GM12878 (cell line): Measurements from ENCODE around the gene BSN. TPM values are rescaled to one million over a fixed set of nuclear protein-coding genes. Genes with fewer than 3 reads are reported as not detected.

Source experiments
- ATAC-seq: fragments of 200-7000 bp; cut with Tn5 transposase; 3 replicates; pipeline ENCODE4 v1.9.1; 2020; ENCODE audit warnings: mild to moderate bottlenecking, moderate library complexity
- BruUV-seq: library from RNA; stranded (reverse); fragments of 400-500 nt; replicated peaks from 2 replicates; lab custom pipeline; 2021; lab: Mats Ljungman, UMichigan
- CTCF ChIA-PET: fragments of 300-600 bp; sonication (Branson Sonifier 250); formaldehyde crosslinking; extraction: SDS; loops from one replicate; lab custom pipeline; 2021; ENCODE audit warnings: inconsistent platforms; lab: Yijun Ruan, JAX
- POLR2A ChIA-PET: fragments of 350-600 bp; formaldehyde crosslinking; extraction: SDS; loops from one replicate; lab custom pipeline; 2021; ENCODE audit warnings: inconsistent platforms; lab: Charles Lee
- RAD21 ChIA-PET: fragments of 300-600 bp; sonication (Branson Sonifier 250); formaldehyde crosslinking; loops from one replicate; lab custom pipeline; 2023; ENCODE audit warnings: antibody characterized with exemption; ENCODE audit not compliant: unreplicated experiment; lab: Charles Lee
- SMC1A ChIA-PET: fragments of 300-600 bp; sonication (Branson Sonifier 250); formaldehyde crosslinking; loops from one replicate; lab custom pipeline; 2023; ENCODE audit not compliant: unreplicated experiment, uncharacterized antibody; lab: Charles Lee
- DNase-seq: peaks from one replicate; pipeline ENCODE4 v3.0.0-alpha.2; 2011; ENCODE audit warnings: low read depth, low spot score
- FAIRE-seq: peaks from 3 replicates; lab custom pipeline; 2011; peaks lifted over from hg19 to GRCh38; lab: Jason Lieb, UNC
- H2AFZ ChIP-seq: 2 replicates; pipeline ENCODE4 v1.6.0; 2011; ENCODE audit warnings: low read depth, low read length, control low read depth; ENCODE audit not compliant: control insufficient read depth
- H3K27ac ChIP-seq: 2 replicates; pipeline ENCODE4 v1.5.1; 2011; ENCODE audit warnings: control low read depth; ENCODE audit not compliant: control insufficient read depth, insufficient read depth
- H3K27me3 ChIP-seq, 2 experiments: replicated peaks in 1 of 2; 2 replicates each; pipeline versions ENCODE4 v1.6.0 to v1.6.1; 2011; ENCODE audit warnings: low read length in 1 of 2; ENCODE audit not compliant: control insufficient read depth in 2 of 2, insufficient read depth in 2 of 2
- H3K36me3 ChIP-seq, 2 experiments: 2 replicates each; pipeline ENCODE4 v1.5.1; 2011; ENCODE audit warnings: low read length in 1 of 2; ENCODE audit not compliant: control insufficient read depth in 2 of 2, insufficient read depth in 2 of 2
- H3K4me1 ChIP-seq: 2 replicates; pipeline ENCODE4 v1.6.1; 2011; ENCODE audit warnings: mild to moderate bottlenecking, low read length, moderate library complexity, mixed read lengths; ENCODE audit not compliant: control insufficient read depth, insufficient read depth
- H3K4me2 ChIP-seq: 2 replicates; pipeline ENCODE4 v1.6.0; 2011; ENCODE audit warnings: control low read depth; ENCODE audit not compliant: control insufficient read depth, insufficient read depth
- H3K4me3 ChIP-seq: fragments of 200-600 bp; sonication (generic); 2 replicates; pipeline ENCODE4 v1.5.1; 2016
- H3K79me2 ChIP-seq: 2 replicates; pipeline ENCODE4 v1.6.0; 2011; ENCODE audit warnings: low read length; ENCODE audit not compliant: control insufficient read depth, insufficient read depth
- H3K9ac ChIP-seq: 2 replicates; pipeline ENCODE4 v1.8.0; 2011; ENCODE audit warnings: low read length, control low read depth, mixed read lengths; ENCODE audit not compliant: control insufficient read depth, insufficient read depth
- H3K9me3 ChIP-seq: replicated peaks from 3 replicates; pipeline ENCODE4 v1.5.1; 2011; ENCODE audit warnings: mild to moderate bottlenecking, low read length; ENCODE audit not compliant: control insufficient read depth, insufficient read depth
- H4K20me1 ChIP-seq: 2 replicates; pipeline ENCODE4 v1.6.0; 2011; ENCODE audit not compliant: control insufficient read depth, insufficient read depth
- CHD4 ChIP-seq: fragments of 200-600 bp; sonication (generic); IDR thresholded peaks from 2 replicates; pipeline ENCODE4 v1.6.1; 2016; ENCODE audit warnings: mild to moderate bottlenecking
- EGR1 ChIP-seq, 2 experiments: IDR thresholded peaks; 1 replicate in 1 of 2; 2 replicates in 1 of 2; pipeline ENCODE4 v1.6.1; 2011 to 2012; ENCODE audit warnings: low read depth in 2 of 2, low read length in 2 of 2, borderline replicate concordance in 1 of 2, mild to moderate bottlenecking in 1 of 2, moderate library complexity in 1 of 2
- HCFC1 ChIP-seq: fragments of 150-350 bp; IDR thresholded peaks from 2 replicates; pipeline ENCODE4 v1.6.1; 2014; ENCODE audit warnings: low read length
- PAX5 ChIP-seq: IDR thresholded peaks from 2 replicates; pipeline ENCODE4 v1.6.1; 2011; ENCODE audit warnings: low read depth, low read length, borderline replicate concordance
- PAX8 ChIP-seq: fragments of 450-650 bp; IDR thresholded peaks from 2 replicates; pipeline ENCODE4 v1.6.1; 2017; ENCODE audit warnings: mild to moderate bottlenecking, moderate library complexity
- POLR2A ChIP-seq: IDR thresholded peaks from 2 replicates; pipeline ENCODE4 v1.6.1; 2011; ENCODE audit warnings: low read depth, mild to moderate bottlenecking, low read length
- SMAD1 ChIP-seq: fragments of 450-650 bp; IDR thresholded peaks from 2 replicates; pipeline ENCODE4 v1.6.1; 2018; ENCODE audit warnings: mild to moderate bottlenecking, low read depth; ENCODE audit not compliant: partially characterized antibody
- SUPT20H ChIP-seq: IDR thresholded peaks from 2 replicates; pipeline ENCODE4 v1.6.1; 2011; ENCODE audit warnings: low read depth, mild to moderate bottlenecking, low read length, moderate library complexity, borderline replicate concordance; ENCODE audit not compliant: control insufficient read depth
- TCF3 ChIP-seq: IDR thresholded peaks from 2 replicates; pipeline ENCODE4 v1.6.1; 2012; ENCODE audit warnings: low read depth, mild to moderate bottlenecking, low read length, borderline replicate concordance; ENCODE audit not compliant: insufficient read depth
- whole genome bisulfite sequencing: methylation state at CpG from one replicate; pipeline ENCODE4 v1.1.6; 2016; ENCODE audit warnings: low lambda C conversion rate; ENCODE audit not compliant: insufficient replicate concordance, insufficient coverage; ENCODE audit errors: missing lambda C conversion rate; 5-methylcytosine and 5-hydroxymethylcytosine counted together
- in situ Hi-C: fragments of 300-500 bp; cut with MboI; formaldehyde crosslinking; loops from 9 replicates; pipeline ENCODE4 v1.14.3; 2018; ENCODE audit warnings: mixed read lengths
- intact Hi-C: fragments of 100-400 bp; cut with micrococcal nuclease; formaldehyde crosslinking; loops from one replicate; pipeline ENCODE4 v1.14.2; 2022; ENCODE audit not compliant: unreplicated experiment
- polyA plus RNA-seq, 11 experiments: library from polyadenylated mRNA; depleted of rRNA in 4 of 11; unstranded in 6 of 11; stranded (reverse) in 5 of 11; fragments of >200 nt; fragmentation: Nextera tagmentation in 4 of 11; fragmentation: Illumina TruSeq in 1 of 11; extraction: Ambion mirVana in 4 of 11; extraction: Trizol in 1 of 11; gene quantifications; 1 replicate in 1 of 11; 2 replicates in 10 of 11; pipeline versions ENCODE4 v1.2.1 to v1.2.3, GENCODE V29; 2011 to 2016; ENCODE audit warnings: inconsistent platforms in 2 of 11, missing spikeins in 2 of 11, low read depth in 1 of 11
- total RNA-seq, 4 experiments: library from RNA; depleted of rRNA in 3 of 4; stranded (reverse); fragments of >200 nt in 3 of 4; fragmentation: Illumina TruSeq in 1 of 4; extraction: Trizol in 1 of 4; gene quantifications; 2 replicates each; pipeline versions ENCODE4 v1.2.1 to v1.2.3, GENCODE V29; 2013 to 2021
- TF ChIP-seq, protein P1 (sequence below): fragments of 450-650 bp; IDR thresholded peaks from 2 replicates; pipeline ENCODE4 v1.6.1; 2017; ENCODE audit warnings: borderline replicate concordance
- TF ChIP-seq, protein P2 (sequence below): fragments of 450-650 bp; IDR thresholded peaks from 2 replicates; pipeline ENCODE4 v1.6.1; 2016; ENCODE audit warnings: mild to moderate bottlenecking, moderate library complexity, borderline replicate concordance
- TF ChIP-seq, protein P3 (sequence below): fragments of 450-650 bp; conservative IDR thresholded peaks from 2 replicates; pipeline ENCODE4 v1.6.1; 2017; ENCODE audit warnings: mild to moderate bottlenecking, moderate library complexity
- TF ChIP-seq, protein P4 (sequence below): fragments of 450-650 bp; IDR thresholded peaks from 2 replicates; pipeline ENCODE4 v1.6.1; 2016; ENCODE audit warnings: mild to moderate bottlenecking

The BSN gene
- total and polyA plus RNA-seq, 10 of the 15 experiments (the other 5 are each of a cell fraction or from before 2014, with no cell fraction given) = under 0.01 to 0.19 (median 0.05) TPM; not detected in 1

DNA sequence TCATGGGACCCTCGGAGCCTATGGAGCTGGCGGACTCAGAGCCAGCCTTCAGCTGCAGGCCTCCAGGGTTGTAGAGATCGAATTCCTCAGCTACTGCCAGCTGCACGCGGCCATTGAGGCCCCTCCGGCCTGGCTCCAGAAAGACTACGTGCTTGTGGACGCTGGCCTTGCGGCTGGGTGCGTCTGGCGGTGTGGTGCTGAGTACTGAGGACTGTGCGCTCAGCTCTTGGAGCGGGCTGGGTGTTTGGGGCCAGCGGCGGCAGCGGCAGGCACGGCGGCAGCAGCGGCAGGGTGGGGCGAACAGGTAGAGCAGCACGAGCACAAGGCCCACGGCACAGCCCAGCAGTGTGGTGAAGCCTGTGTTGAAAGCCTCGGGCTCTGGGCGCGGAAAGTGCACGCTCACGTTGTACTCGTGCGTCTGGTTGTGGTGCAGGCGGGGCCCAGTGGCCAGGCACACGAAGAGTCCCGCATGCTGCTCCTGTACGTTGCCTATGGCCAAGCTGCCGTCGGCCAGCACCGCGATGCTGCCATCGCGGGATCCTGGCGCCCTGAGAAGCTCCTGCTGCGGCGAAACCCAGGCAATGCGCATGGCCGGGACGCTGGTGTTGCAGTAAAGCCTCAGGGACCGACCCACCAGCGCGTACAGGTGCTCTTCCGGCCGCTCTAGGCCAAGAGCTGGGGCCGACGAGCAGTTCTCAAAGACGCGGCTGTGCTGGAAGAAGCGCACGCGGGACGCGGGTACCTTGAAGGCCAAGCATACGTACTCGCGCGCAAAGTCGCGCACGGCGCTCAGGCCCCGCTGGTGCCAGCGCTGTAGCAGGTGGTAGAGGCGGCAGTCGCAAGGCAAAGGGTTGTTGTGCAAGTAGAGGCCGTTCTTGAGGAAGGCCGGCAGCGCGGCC is 163.9 kb downstream of the BSN start:
- H3K9me3 ChIP-seq = no peaks in the 10 kb centered on the region; the same call in 2 of the 3 replicates
- H3K4me1 ChIP-seq = peaks cover 14% of the 10 kb centered on the region
- H3K27ac ChIP-seq = no peak overlapping the region
- no peaks in the 10 kb centered on the region for H3K27me3 ChIP-seq
- ChIA-PET CTCF (interaction anchor here (0.9 to 1.6 kb wide), 3 partner anchors 81 to 178 kb away, joined by 3 to 5 read pairs (median 4); partner anchors contain the start of gene CDHR4), RAD21 (no interaction called here), POLR2A (interaction anchor here (0.5 kb wide), 1 partner anchor 591 kb away, joined by 5 read pairs; no protein-coding TSS in a partner anchor), SMC1A (no interaction called here)
- intact Hi-C loops (no loop called here), in situ Hi-C loops (no loop called here)
- no peak for DNase-seq
- 95% methylated on average over 75 of the region's 75 CpGs for WGBS
- H2AFZ ChIP-seq = no peak overlapping the region
- H3K79me2 ChIP-seq = peaks cover 12% of the 10 kb centered on the region
- H4K20me1 ChIP-seq = no peaks in the 10 kb centered on the region
- peak overlapping the region; percentile 95; the same call in 1 of the 2 replicates for H3K4me2 ChIP-seq
- H3K4me3 ChIP-seq = no peak overlapping the region
- H3K9ac ChIP-seq = no peak overlapping the region
- H3K36me3 ChIP-seq = peaks cover 3 to 9% of the 10 kb centered on the region in 2 experiments; a peak in 3 of 4 replicates
- no peak for ATAC-seq
- no peak for FAIRE-seq
- no TSS peak for BruUV-seq
- no peak for TF ChIP-seq CHD4
- TF ChIP-seq, protein P1, sequence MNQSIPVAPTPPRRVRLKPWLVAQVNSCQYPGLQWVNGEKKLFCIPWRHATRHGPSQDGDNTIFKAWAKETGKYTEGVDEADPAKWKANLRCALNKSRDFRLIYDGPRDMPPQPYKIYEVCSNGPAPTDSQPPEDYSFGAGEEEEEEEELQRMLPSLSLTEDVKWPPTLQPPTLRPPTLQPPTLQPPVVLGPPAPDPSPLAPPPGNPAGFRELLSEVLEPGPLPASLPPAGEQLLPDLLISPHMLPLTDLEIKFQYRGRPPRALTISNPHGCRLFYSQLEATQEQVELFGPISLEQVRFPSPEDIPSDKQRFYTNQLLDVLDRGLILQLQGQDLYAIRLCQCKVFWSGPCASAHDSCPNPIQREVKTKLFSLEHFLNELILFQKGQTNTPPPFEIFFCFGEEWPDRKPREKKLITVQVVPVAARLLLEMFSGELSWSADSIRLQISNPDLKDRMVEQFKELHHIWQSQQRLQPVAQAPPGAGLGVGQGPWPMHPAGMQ = no peak
- TF ChIP-seq HCFC1 = no peak
- TF ChIP-seq PAX5 = 0 out of 2 replicates have a peak, but pooled peaks have one; percentile 12
- TF ChIP-seq, protein P2, sequence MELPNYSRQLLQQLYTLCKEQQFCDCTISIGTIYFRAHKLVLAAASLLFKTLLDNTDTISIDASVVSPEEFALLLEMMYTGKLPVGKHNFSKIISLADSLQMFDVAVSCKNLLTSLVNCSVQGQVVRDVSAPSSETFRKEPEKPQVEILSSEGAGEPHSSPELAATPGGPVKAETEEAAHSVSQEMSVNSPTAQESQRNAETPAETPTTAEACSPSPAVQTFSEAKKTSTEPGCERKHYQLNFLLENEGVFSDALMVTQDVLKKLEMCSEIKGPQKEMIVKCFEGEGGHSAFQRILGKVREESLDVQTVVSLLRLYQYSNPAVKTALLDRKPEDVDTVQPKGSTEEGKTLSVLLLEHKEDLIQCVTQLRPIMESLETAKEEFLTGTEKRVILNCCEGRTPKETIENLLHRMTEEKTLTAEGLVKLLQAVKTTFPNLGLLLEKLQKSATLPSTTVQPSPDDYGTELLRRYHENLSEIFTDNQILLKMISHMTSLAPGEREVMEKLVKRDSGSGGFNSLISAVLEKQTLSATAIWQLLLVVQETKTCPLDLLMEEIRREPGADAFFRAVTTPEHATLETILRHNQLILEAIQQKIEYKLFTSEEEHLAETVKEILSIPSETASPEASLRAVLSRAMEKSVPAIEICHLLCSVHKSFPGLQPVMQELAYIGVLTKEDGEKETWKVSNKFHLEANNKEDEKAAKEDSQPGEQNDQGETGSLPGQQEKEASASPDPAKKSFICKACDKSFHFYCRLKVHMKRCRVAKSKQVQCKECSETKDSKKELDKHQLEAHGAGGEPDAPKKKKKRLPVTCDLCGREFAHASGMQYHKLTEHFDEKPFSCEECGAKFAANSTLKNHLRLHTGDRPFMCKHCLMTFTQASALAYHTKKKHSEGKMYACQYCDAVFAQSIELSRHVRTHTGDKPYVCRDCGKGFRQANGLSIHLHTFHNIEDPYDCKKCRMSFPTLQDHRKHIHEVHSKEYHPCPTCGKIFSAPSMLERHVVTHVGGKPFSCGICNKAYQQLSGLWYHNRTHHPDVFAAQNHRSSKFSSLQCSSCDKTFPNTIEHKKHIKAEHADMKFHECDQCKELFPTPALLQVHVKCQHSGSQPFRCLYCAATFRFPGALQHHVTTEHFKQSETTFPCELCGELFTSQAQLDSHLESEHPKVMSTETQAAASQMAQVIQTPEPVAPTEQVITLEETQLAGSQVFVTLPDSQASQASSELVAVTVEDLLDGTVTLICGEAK = no peak
- peak; percentile 58 for TF ChIP-seq POLR2A
- TF ChIP-seq PAX8 = no peak
- TF ChIP-seq, protein P3, sequence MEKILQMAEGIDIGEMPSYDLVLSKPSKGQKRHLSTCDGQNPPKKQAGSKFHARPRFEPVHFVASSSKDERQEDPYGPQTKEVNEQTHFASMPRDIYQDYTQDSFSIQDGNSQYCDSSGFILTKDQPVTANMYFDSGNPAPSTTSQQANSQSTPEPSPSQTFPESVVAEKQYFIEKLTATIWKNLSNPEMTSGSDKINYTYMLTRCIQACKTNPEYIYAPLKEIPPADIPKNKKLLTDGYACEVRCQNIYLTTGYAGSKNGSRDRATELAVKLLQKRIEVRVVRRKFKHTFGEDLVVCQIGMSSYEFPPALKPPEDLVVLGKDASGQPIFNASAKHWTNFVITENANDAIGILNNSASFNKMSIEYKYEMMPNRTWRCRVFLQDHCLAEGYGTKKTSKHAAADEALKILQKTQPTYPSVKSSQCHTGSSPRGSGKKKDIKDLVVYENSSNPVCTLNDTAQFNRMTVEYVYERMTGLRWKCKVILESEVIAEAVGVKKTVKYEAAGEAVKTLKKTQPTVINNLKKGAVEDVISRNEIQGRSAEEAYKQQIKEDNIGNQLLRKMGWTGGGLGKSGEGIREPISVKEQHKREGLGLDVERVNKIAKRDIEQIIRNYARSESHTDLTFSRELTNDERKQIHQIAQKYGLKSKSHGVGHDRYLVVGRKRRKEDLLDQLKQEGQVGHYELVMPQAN = no peak
- TF ChIP-seq TCF3 = 0 out of 2 replicates have a peak, but pooled peaks have one; percentile 11
- TF ChIP-seq SMAD1 = no peak
- TF ChIP-seq, protein P4, sequence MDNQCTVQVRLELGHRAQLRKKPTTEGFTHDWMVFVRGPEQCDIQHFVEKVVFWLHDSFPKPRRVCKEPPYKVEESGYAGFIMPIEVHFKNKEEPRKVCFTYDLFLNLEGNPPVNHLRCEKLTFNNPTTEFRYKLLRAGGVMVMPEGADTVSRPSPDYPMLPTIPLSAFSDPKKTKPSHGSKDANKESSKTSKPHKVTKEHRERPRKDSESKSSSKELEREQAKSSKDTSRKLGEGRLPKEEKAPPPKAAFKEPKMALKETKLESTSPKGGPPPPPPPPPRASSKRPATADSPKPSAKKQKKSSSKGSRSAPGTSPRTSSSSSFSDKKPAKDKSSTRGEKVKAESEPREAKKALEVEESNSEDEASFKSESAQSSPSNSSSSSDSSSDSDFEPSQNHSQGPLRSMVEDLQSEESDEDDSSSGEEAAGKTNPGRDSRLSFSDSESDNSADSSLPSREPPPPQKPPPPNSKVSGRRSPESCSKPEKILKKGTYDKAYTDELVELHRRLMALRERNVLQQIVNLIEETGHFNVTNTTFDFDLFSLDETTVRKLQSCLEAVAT = no peak
- no peak for TF ChIP-seq EGR1 (IDR thresholded peaks at IDR 0.05; ENCODE audit: borderline replicate concordance in 1 of 2, low read depth in 2 of 2, low read length in 2 of 2)
- TF ChIP-seq SUPT20H = no peak
